OCI-LY1 (cell line): Measurements from ENCODE around the gene LVRN.

Source experiments
- H2AFZ ChIP-seq: fragments of 200-600 bp; sonication (generic), shearing (Covaris generic); 2 replicates; pipeline ENCODE4 v1.6.0; 2014; ENCODE audit warnings: antibody characterized with exemption, mild to moderate bottlenecking, low read length
- H3F3A ChIP-seq: fragments of 200-600 bp; sonication (generic), shearing (Covaris generic); 2 replicates; pipeline ENCODE4 v1.6.0; 2014; ENCODE audit warnings: mild to moderate bottlenecking, antibody characterized with exemption, low read length, moderate library complexity; ENCODE audit not compliant: insufficient read depth
- H3K27ac ChIP-seq: fragments of 200-600 bp; sonication (generic); 2 replicates; pipeline ENCODE4 v1.5.1; 2014; ENCODE audit warnings: low read length, mixed run types, mild to moderate bottlenecking, low read depth; ENCODE audit not compliant: poor library complexity, severe bottlenecking
- H3K27me3 ChIP-seq: fragments of 200-600 bp; sonication (generic); 2 replicates; pipeline ENCODE4 v1.6.0; 2014; ENCODE audit warnings: antibody characterized with exemption, mild to moderate bottlenecking, low read length, moderate library complexity; ENCODE audit not compliant: insufficient read depth
- H3K36me3 ChIP-seq: fragments of 200-600 bp; sonication (generic); 2 replicates; pipeline ENCODE4 v1.6.1; 2014; ENCODE audit warnings: mild to moderate bottlenecking, antibody characterized with exemption, low read length, moderate library complexity, mixed read lengths; ENCODE audit not compliant: insufficient read depth
- H3K4me1 ChIP-seq: fragments of 200-600 bp; sonication (generic); 2 replicates; pipeline ENCODE4 v1.5.1; 2014; ENCODE audit warnings: mild to moderate bottlenecking, low read length, moderate library complexity; ENCODE audit not compliant: insufficient read depth, severe bottlenecking
- H3K4me2 ChIP-seq: fragments of 200-600 bp; sonication (generic), shearing (Covaris generic); 2 replicates; pipeline ENCODE4 v1.6.1; 2014; ENCODE audit warnings: low read length
- H3K4me3 ChIP-seq: fragments of 200-600 bp; sonication (generic); 2 replicates; pipeline ENCODE4 v1.5.1; 2014; ENCODE audit warnings: low read length, low read depth, mild to moderate bottlenecking, mixed read lengths; ENCODE audit not compliant: poor library complexity, severe bottlenecking
- H3K79me2 ChIP-seq: fragments of 200-600 bp; shearing (Covaris generic); 2 replicates; pipeline ENCODE4 v1.6.1; 2016; ENCODE audit warnings: mixed run types, low read length, mixed read lengths; ENCODE audit not compliant: insufficient read depth
- H3K9ac ChIP-seq: fragments of 200-600 bp; sonication (generic), shearing (Covaris generic); 2 replicates; pipeline ENCODE4 v1.6.1; 2014; ENCODE audit warnings: mild to moderate bottlenecking, low read length, mixed read lengths
- H3K9me2 ChIP-seq: fragments of 200-600 bp; sonication (generic), shearing (Covaris generic); 2 replicates; pipeline ENCODE4 v1.6.1; 2014; ENCODE audit warnings: low read depth, mild to moderate bottlenecking, low read length, mixed read lengths
- H3K9me3 ChIP-seq: fragments of 200-600 bp; shearing (Covaris generic); 2 replicates; pipeline ENCODE4 v1.6.1; 2014; ENCODE audit warnings: low read length, mixed read lengths
- H4K20me1 ChIP-seq: fragments of 200-600 bp; sonication (generic), shearing (Covaris generic); 2 replicates; pipeline ENCODE4 v1.6.0; 2016; ENCODE audit warnings: mild to moderate bottlenecking, low read length; ENCODE audit not compliant: insufficient read depth
- CTCF ChIP-seq: fragments of 200-600 bp; sonication (generic), shearing (Covaris generic); IDR thresholded peaks from 2 replicates; pipeline ENCODE4 v1.5.1; 2017; ENCODE audit warnings: mild to moderate bottlenecking, antibody characterized with exemption, low read length, moderate library complexity, mixed read lengths
- EZH2 ChIP-seq: fragments of 200-600 bp; sonication (generic), shearing (Covaris generic); IDR thresholded peaks from 2 replicates; pipeline ENCODE4 v1.8.0; 2017; ENCODE audit warnings: borderline replicate concordance, mixed run types, mild to moderate bottlenecking, antibody characterized with exemption, low read length, moderate library complexity, mixed read lengths

Gene LVRN

GRCh38 chr5:115952588-115952987, 9.7 kb upstream of the LVRN start:
- no peaks in the 10 kb centered on the region for H3K79me2 ChIP-seq
- H3F3A ChIP-seq: no peaks in the 10 kb centered on the region
- H3K9ac ChIP-seq: no peak overlapping the region
- H3K27me3 ChIP-seq: no peaks in the 10 kb centered on the region
- no peaks in the 10 kb centered on the region for H4K20me1 ChIP-seq
- H3K4me1 ChIP-seq: no peaks in the 10 kb centered on the region
- H3K9me3 ChIP-seq: no peaks in the 10 kb centered on the region
- H3K9me2 ChIP-seq: no peaks in the 10 kb centered on the region
- H2AFZ ChIP-seq: no peak overlapping the region
- TF ChIP-seq CTCF: no peak
- no peak for TF ChIP-seq EZH2
- H3K4me3 ChIP-seq: no peak overlapping the region
- no peaks in the 10 kb centered on the region for H3K36me3 ChIP-seq
- H3K4me2 ChIP-seq: no peak overlapping the region
- no peak overlapping the region for H3K27ac ChIP-seq

- Histone ChIP-seq H3K27ac (no peak overlapping the region), H3K4me3 (no peak overlapping the region), H3K79me2 (no peaks in the 10 kb centered on the region), H4K20me1 (no peaks in the 10 kb centered on the region), H3K4me1 (no peaks in the 10 kb centered on the region), H3K9me2 (no peaks in the 10 kb centered on the region), H2AFZ (no peak overlapping the region), H3K27me3 (no peaks in the 10 kb centered on the region), H3K36me3 (no peaks in the 10 kb centered on the region), H3K9ac (no peak overlapping the region), H3K4me2 (no peak overlapping the region), H3K9me3 (no peaks in the 10 kb centered on the region), H3F3A (no peaks in the 10 kb centered on the region)
- TF ChIP-seq CTCF (no peak), EZH2 (no peak)
Observed at GRCh38 chr5:115954144-115954543, 8.1 kb upstream of the LVRN start.

DNA sequence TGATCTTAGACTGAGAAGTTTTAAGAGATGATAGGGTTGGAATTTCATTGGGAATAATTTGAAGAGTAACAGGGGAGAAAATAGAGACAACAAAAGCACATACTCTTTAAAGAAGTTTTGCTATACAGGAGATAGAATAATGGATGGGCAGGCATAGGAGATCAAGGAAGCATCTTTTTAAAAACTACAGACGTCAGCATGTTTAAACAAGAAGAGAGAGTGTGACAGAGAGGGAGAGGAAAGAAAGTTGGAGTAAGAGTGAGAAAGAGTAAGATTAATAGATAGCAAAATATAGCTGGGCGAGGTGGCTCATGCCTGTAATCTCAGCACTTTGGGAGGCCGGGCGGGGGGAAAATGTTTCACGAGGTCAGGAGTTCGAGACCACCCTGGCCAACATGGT, 5.3 kb upstream of the LVRN start:
- Histone ChIP-seq H3K9me3 (no peaks in the 10 kb centered on the region), H3K9ac (no peak overlapping the region), H2AFZ (no peak overlapping the region), H3K79me2 (no peaks in the 10 kb centered on the region), H4K20me1 (no peaks in the 10 kb centered on the region), H3K4me1 (no peaks in the 10 kb centered on the region), H3K9me2 (no peaks in the 10 kb centered on the region), H3K4me3 (no peak overlapping the region), H3K36me3 (no peaks in the 10 kb centered on the region), H3F3A (no peaks in the 10 kb centered on the region), H3K27me3 (no peaks in the 10 kb centered on the region), H3K4me2 (no peak overlapping the region), H3K27ac (no peak overlapping the region)
- no peak for TF ChIP-seq EZH2
- no peak for TF ChIP-seq CTCF
